CD4-positive, alpha-beta memory T cell (primary cell): ENCODE results near the gene LPIN3. TPM values are rescaled to one million over a fixed set of nuclear protein-coding genes. Genes with fewer than 3 reads are reported as not detected.

ENCODE experiments used
- CTCF ChIA-PET: fragments of 350-600 bp; sonication (Branson Sonifier 250); formaldehyde crosslinking; loops from one replicate; lab custom pipeline; 2021; ENCODE audit warnings: inconsistent platforms; ENCODE audit not compliant: partially characterized antibody; lab: Charles Lee
- POLR2A ChIA-PET: fragments of 350-600 bp; sonication (Branson Sonifier 250); formaldehyde crosslinking; loops from one replicate; lab custom pipeline; 2021; ENCODE audit not compliant: partially characterized antibody; lab: Charles Lee
- DNase-seq, 5 donors: peaks; one replicate each; pipeline versions ENCODE4 v3.0.0 to v3.0.0-alpha.2; 2020 to 2022; ENCODE audit warnings: mixed read lengths in 1 of 5
- H3K27ac ChIP-seq: one replicate; pipeline ENCODE4 v1.7.0; 2013; ENCODE audit warnings: low read depth, low read length
- H3K27me3 ChIP-seq: 2 replicates; pipeline ENCODE4 v1.7.0; 2013; ENCODE audit warnings: mild to moderate bottlenecking, low read length, moderate library complexity; ENCODE audit not compliant: insufficient read depth
- H3K36me3 ChIP-seq: 2 replicates; pipeline ENCODE4 v1.7.0; 2013; ENCODE audit warnings: mild to moderate bottlenecking, low read length, moderate library complexity; ENCODE audit not compliant: insufficient read depth
- H3K4me1 ChIP-seq: 2 replicates; pipeline ENCODE4 v1.7.0; 2013; ENCODE audit warnings: mild to moderate bottlenecking, low read length, moderate library complexity; ENCODE audit not compliant: insufficient read depth
- H3K4me3 ChIP-seq, 2 donors: one replicate each; pipeline ENCODE4 v1.7.0; 2013; ENCODE audit warnings: low read length in 2 of 2, mild to moderate bottlenecking in 1 of 2
- H3K9me3 ChIP-seq, 2 donors: one replicate each; pipeline ENCODE4 v1.7.0; 2013; ENCODE audit warnings: low read length in 2 of 2, control low read depth in 1 of 2; ENCODE audit not compliant: control insufficient read depth in 1 of 2
- H3K27ac Mint-ChIP-seq, 7 donors: one replicate each; pipeline ENCODE4 v1.8.0; 2020 to 2021; ENCODE audit warnings: mixed read lengths in 7 of 7, mild to moderate bottlenecking in 6 of 7, inconsistent platforms in 3 of 7, moderate library complexity in 3 of 7
- H3K27me3 Mint-ChIP-seq, 2 donors: one replicate each; pipeline ENCODE4 v1.8.0; 2020 to 2021; ENCODE audit warnings: mixed read lengths in 2 of 2
- H3K36me3 Mint-ChIP-seq, 2 donors: one replicate each; pipeline ENCODE4 v1.8.0; 2020 to 2021; ENCODE audit warnings: mixed read lengths in 2 of 2, inconsistent platforms in 1 of 2, mild to moderate bottlenecking in 1 of 2
- H3K4me1 Mint-ChIP-seq, 4 donors: one replicate each; pipeline ENCODE4 v1.8.0; 2020 to 2021; ENCODE audit warnings: mixed read lengths in 4 of 4, mild to moderate bottlenecking in 1 of 4
- H3K4me3 Mint-ChIP-seq, 8 donors: one replicate each; pipeline ENCODE4 v1.8.0; 2020 to 2021; ENCODE audit warnings: mixed read lengths in 8 of 8, mild to moderate bottlenecking in 7 of 8, moderate library complexity in 6 of 8, inconsistent platforms in 3 of 8
- H3K9me3 Mint-ChIP-seq, 8 donors: one replicate each; pipeline ENCODE4 v1.8.0; 2020 to 2021; ENCODE audit warnings: mixed read lengths in 8 of 8, mild to moderate bottlenecking in 5 of 8, inconsistent platforms in 3 of 8, moderate library complexity in 1 of 8
- intact Hi-C: fragments of 100-400 bp; cut with micrococcal nuclease; formaldehyde crosslinking; loops from one replicate; pipeline ENCODE4 v1.15.1; 2023
- polyA plus RNA-seq, 2 donors: library from polyadenylated mRNA; unstranded; fragments of 300-500 nt; fragmentation: Illumina TruSeq; gene quantifications; one replicate each; pipeline ENCODE4 v1.2.3, GENCODE V29; 2021
- total RNA-seq, 2 experiments: library from RNA; stranded (reverse); gene quantifications; one replicate each; pipeline ENCODE4 v1.2.3, GENCODE V29; 2021

The LPIN3 gene
- total and polyA plus RNA-seq, 4 experiments from 2014 or later = 0.11 to 0.17 TPM; not detected in 2

GRCh38 chr20:41362748-41363140 lies 22.1 kb downstream of the LPIN3 start:
- Mint-ChIP-seq H3K4me1 (peaks cover 2 to 8% (median 5%) of the 10 kb centered on the region in 4 donors), H3K4me3 (no peak overlapping the region), H3K9me3 (no peaks in the 10 kb centered on the region), H3K36me3 (no peaks in the 10 kb centered on the region), H3K27me3 (peaks cover 9 to 15% of the 10 kb centered on the region in 2 donors), H3K27ac (no peak overlapping the region)
- Histone ChIP-seq H3K36me3 (no peaks in the 10 kb centered on the region), H3K4me1 (no peaks in the 10 kb centered on the region), H3K9me3 (no peaks in the 10 kb centered on the region), H3K4me3 (no peak overlapping the region), H3K27me3 (peaks cover 6% of the 10 kb centered on the region), H3K27ac (no peak overlapping the region)
- ChIA-PET CTCF (no interaction called here), POLR2A (no interaction called here)
- intact Hi-C loops = no loop called here
- DNase-seq = no peak

DNA sequence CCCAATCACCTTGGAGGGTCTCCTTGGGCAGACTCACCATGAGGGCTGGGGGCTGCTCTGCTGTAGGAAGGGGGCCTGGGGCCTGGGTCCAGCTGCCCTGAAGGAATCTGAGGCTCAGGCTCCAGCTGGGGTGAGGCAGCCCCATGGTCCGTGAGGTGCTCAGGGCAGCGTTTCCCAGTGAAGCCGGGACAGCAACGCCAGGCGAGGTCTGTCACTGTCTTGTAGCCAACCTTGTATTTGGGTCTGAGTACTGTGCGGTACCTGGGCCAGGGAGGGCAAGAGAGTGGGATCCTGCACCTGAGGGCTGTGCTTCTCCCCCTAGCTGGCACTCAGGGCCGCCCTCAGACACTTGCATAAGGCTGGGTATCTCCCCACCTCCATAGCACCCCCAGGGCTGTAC lies 23.0 kb downstream of the LPIN3 start:
- ChIA-PET CTCF (no interaction called here), POLR2A (no interaction called here)
- DNase-seq = no peak
- Histone ChIP-seq H3K4me1 (no peaks in the 10 kb centered on the region), H3K36me3 (no peaks in the 10 kb centered on the region), H3K27ac (no peak overlapping the region), H3K27me3 (peaks cover 8% of the 10 kb centered on the region), H3K9me3 (no peaks in the 10 kb centered on the region), H3K4me3 (no peak overlapping the region)
- Mint-ChIP-seq H3K9me3 (no peaks in the 10 kb centered on the region), H3K4me1 (peaks cover 2 to 8% (median 5%) of the 10 kb centered on the region in 4 donors), H3K36me3 (no peaks in the 10 kb centered on the region), H3K4me3 (no peak overlapping the region), H3K27me3 (peaks cover 14 to 17% of the 10 kb centered on the region in 2 donors), H3K27ac (no peak overlapping the region)
- intact Hi-C loops = no loop called here

DNA sequence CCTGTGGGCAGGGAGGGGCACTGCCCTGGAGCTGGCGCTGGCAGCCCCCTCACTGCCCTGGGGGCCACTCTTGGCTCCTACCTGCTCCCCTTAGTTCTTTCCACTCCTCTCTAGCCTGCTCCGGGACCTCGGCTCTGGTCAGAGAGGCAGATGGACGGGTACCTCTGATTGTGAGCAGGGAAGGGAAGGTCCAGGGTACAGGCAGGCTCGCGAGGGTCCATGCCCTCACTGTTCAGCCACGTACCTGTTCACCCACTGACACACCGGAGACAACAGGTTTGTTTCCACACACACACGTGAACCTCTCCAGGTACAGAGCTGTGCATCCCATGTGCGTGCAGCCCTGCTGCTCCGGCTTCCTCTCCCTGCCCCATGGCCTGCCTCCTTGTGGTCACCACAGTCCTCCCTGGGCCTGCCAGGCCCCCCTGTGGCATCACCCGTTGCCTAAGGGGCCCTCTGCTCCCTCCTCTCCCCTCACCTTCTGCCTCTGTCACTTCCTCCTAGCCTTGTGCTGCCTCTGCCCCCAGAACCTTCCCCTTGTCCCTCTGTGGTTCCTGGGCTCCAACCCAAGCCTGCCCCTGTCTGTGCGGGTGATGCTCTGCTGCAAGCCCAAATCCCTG lies 23.7 kb downstream of the LPIN3 start:
- Histone ChIP-seq H3K27ac (no peak overlapping the region), H3K27me3 (peaks cover 8% of the 10 kb centered on the region), H3K4me3 (no peak overlapping the region), H3K9me3 (no peaks in the 10 kb centered on the region), H3K4me1 (no peaks in the 10 kb centered on the region), H3K36me3 (no peaks in the 10 kb centered on the region)
- Mint-ChIP-seq H3K9me3 (no peaks in the 10 kb centered on the region), H3K36me3 (no peaks in the 10 kb centered on the region), H3K27ac (no peak overlapping the region), H3K4me3 (no peak overlapping the region), H3K4me1 (peaks cover 2 to 8% (median 5%) of the 10 kb centered on the region in 4 donors), H3K27me3 (peaks cover 14 to 21% of the 10 kb centered on the region in 2 donors)
- ChIA-PET CTCF (no interaction called here), POLR2A (no interaction called here)
- DNase-seq = no peak
- intact Hi-C loops = no loop called here

GRCh38 chr20:41364967-41365765 lies 24.5 kb downstream of the LPIN3 start:
- no peak overlapping the region for H3K4me3 Mint-ChIP-seq
- ChIA-PET POLR2A (no interaction called here), CTCF (no interaction called here)

DNA sequence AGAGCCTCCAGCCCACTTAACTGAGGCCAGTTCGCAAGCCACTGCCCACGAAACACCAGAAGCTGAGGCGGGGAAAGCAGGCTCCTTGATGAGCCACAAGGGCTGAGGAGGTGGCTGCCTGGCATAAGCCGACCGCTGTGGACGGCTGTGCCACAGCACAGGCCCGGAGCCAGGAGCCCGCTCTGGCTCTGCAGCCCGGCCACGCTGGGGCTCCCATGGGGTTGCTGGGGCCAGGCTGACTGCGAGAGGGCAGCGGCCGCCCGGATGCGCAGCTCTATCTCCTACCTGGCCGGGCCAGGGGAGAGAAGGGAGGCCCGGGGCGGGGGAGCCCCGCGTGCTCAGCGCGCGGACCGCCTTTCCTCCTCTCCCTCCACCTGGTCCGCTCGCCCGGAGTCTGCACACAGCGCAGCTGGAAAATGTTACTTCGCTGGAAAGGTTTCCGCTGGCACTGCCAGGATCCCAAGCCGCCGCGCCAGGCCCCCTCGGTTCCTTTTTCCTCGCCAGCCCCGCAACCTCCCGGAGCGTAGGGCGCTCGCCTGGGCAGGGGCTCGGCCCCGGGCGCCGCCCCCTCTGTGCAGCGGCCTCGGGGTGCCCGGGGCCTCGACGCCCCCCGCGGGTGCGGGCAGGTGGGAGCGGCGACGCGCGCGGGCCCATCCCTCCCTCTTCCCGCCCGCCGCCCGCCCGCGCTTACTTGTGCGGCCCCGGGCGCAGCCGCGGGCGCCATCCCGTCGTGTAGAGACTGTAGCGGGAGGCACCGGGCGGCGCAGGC lies 25.3 kb downstream of the LPIN3 start:
- Histone ChIP-seq H3K27ac (no peak overlapping the region), H3K9me3 (no peaks in the 10 kb centered on the region), H3K4me3 (no peak overlapping the region), H3K4me1 (no peaks in the 10 kb centered on the region), H3K36me3 (no peaks in the 10 kb centered on the region), H3K27me3 (peaks cover 8% of the 10 kb centered on the region)
- Mint-ChIP-seq H3K9me3 (peaks cover 0 to 4% (median 1%) of the 10 kb centered on the region in 8 donors), H3K27me3 (peaks cover 20 to 27% of the 10 kb centered on the region in 2 donors), H3K4me1 (peaks cover 2 to 8% (median 5%) of the 10 kb centered on the region in 4 donors), H3K4me3 (no peak overlapping the region), H3K36me3 (no peaks in the 10 kb centered on the region), H3K27ac (no peak overlapping the region)
- POLR2A ChIA-PET = no interaction called here
- intact Hi-C loops = no loop called here
- no peak for DNase-seq
- CTCF ChIA-PET = no interaction called here

More at GRCh38 chr20:41364967-41365765, 24.5 kb downstream of the LPIN3 start:
- Mint-ChIP-seq H3K9me3 (peaks cover 0 to 2% (median 0%) of the 10 kb centered on the region in 8 donors), H3K27me3 (peaks cover 20 to 27% of the 10 kb centered on the region in 2 donors), H3K36me3 (no peaks in the 10 kb centered on the region), H3K27ac (no peak overlapping the region), H3K4me1 (peaks cover 2 to 8% (median 5%) of the 10 kb centered on the region in 4 donors)
- H3K9me3 ChIP-seq = no peaks in the 10 kb centered on the region
- no peak overlapping the region for H3K27ac ChIP-seq
- intact Hi-C loops = no loop called here
- peaks cover 8% of the 10 kb centered on the region for H3K27me3 ChIP-seq
- DNase-seq = no peak
- H3K4me1 ChIP-seq = no peaks in the 10 kb centered on the region
- H3K36me3 ChIP-seq = no peaks in the 10 kb centered on the region
- H3K4me3 ChIP-seq = no peak overlapping the region

- no peak for DNase-seq
- no peaks in the 10 kb centered on the region for H3K9me3 ChIP-seq
- H3K36me3 Mint-ChIP-seq = peaks cover 0 to 4% of the 10 kb centered on the region in 2 donors
- intact Hi-C loops = no loop called here
- no peaks in the 10 kb centered on the region for H3K4me1 ChIP-seq
- no peak within 1 kb of the TSS for H3K4me3 ChIP-seq
- peaks cover 21 to 31% of the 10 kb centered on the region in 2 donors for H3K27me3 Mint-ChIP-seq
- peaks cover 2 to 8% (median 5%) of the 10 kb centered on the region in 4 donors for H3K4me1 Mint-ChIP-seq
- H3K36me3 ChIP-seq = no peaks in the 10 kb centered on the region
- H3K27ac ChIP-seq = no peak within 1 kb of the TSS
- ChIA-PET CTCF (no interaction called here), POLR2A (no interaction called here)
- H3K27me3 ChIP-seq = peaks cover 8% of the 10 kb centered on the region
- H3K9me3 Mint-ChIP-seq = peaks cover 0 to 11% (median 6%) of the 10 kb centered on the region in 8 donors
- H3K4me3 Mint-ChIP-seq = peak within 1 kb of the TSS in 6 of 8 donors; percentile 28 to 69 (median 56)
- no peak within 1 kb of the TSS for H3K27ac Mint-ChIP-seq
Observed at GRCh38 chr20:41366546-41367392, 26.1 kb downstream of the LPIN3 start, which contains the start of gene EMILIN3. TSS of gene EMILIN3 (minus strand) at chr20:41366818. CDS start at chr20:41366634, 184 bp downstream.
